Activated naive CD8-positive, alpha-beta T cell (primary cell): ENCODE data around the gene SPACDR.
"Not testable (repeated sequence)": the region's sequence is repeated elsewhere in the genome, so short reads cannot be mapped to it uniquely, and the experiment has no call there.

Experiments
- H3K27ac Mint-ChIP-seq: one replicate; pipeline ENCODE4 v1.8.0; 2021; ENCODE audit warnings: mixed read lengths
- H3K27me3 Mint-ChIP-seq: one replicate; pipeline ENCODE4 v1.8.0; 2021; ENCODE audit warnings: mixed read lengths
- H3K36me3 Mint-ChIP-seq: one replicate; pipeline ENCODE4 v1.8.0; 2021; ENCODE audit warnings: mixed read lengths
- H3K4me1 Mint-ChIP-seq: one replicate; pipeline ENCODE4 v1.8.0; 2021; ENCODE audit warnings: low read depth, mixed read lengths
- H3K4me3 Mint-ChIP-seq: one replicate; pipeline ENCODE4 v1.8.0; 2021; ENCODE audit warnings: mild to moderate bottlenecking, mixed read lengths
- H3K9me3 Mint-ChIP-seq: one replicate; pipeline ENCODE4 v1.8.0; 2021; ENCODE audit warnings: low read depth, mixed read lengths

Gene SPACDR

DNA sequence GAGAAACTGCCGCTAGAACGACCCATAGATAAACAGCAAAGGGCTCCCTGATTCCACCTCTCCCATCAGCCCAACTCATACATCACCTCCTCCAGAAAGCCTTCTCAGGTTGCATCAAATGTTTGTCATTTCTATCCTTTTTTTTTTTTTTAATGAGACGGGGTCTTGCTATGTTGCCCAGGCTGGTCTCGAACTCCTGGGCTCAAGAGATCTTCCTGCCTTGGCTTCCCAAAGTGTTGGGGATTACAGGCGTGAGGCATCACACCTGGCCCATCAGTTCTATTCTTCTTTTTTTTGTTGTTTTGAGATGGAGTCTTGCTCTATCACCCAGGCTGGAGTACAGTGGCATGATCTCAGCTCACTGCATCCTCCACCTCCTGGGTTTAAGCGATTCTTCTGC lies 7.0 kb downstream of the SPACDR start:
- peaks cover 12% of the 10 kb centered on the region for H3K4me1 Mint-ChIP-seq

DNA sequence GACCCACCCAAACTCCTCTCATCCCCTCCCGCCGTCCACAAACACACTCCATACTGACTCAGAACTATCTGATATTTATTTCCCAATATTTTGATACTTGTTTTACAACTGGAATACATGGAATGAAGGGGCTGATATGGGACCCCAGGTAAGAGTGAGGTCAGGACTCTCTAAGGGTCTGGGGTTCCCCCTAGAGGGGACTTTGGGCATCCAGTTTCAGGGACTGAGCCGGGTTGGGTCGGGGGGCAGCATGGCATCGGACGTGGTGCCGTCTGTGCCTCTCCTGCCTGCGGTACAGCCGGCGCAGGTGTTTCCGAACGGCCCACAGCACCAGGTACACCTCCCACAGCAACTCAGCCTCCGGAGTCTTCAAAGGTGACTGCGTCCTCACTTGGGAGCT lies 7.5 kb downstream of the SPACDR start:
- Mint-ChIP-seq H3K4me3 (no peak overlapping the region), H3K9me3 (no peaks in the 10 kb centered on the region), H3K27me3 (no peaks in the 10 kb centered on the region), H3K36me3 (no peaks in the 10 kb centered on the region), H3K27ac (no peak overlapping the region), H3K4me1 (peaks cover 12% of the 10 kb centered on the region)

More for the DNA sequence above, 7.0 kb downstream of the SPACDR start:
- Mint-ChIP-seq H3K36me3 (no peaks in the 10 kb centered on the region), H3K4me3 (no peak overlapping the region), H3K9me3 (no peaks in the 10 kb centered on the region), H3K27ac (no peak overlapping the region), H3K27me3 (no peaks in the 10 kb centered on the region)

DNA sequence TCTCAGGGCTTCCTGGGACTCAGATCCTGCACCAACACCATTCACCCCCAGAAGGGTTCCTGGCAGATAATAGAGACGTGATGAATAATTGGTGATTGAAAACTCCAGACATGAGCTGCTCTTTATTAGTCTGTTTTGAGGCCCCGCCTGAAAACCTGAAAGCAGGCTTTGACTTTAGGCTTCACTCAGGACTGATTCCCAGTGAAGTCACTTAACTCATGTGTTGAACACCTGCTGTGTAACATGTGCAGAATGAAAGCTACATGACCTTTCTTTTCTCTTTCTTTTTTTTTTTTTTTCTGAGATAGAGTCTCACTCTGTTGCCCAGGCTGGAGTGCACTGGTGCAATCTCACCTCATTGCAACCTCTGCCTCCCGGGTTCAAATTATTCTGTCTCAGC lies 8.9 kb downstream of the SPACDR start:
- H3K9me3 Mint-ChIP-seq, result no peaks in the 10 kb centered on the region
- peaks cover 14% of the 10 kb centered on the region for H3K4me1 Mint-ChIP-seq
- no peaks in the 10 kb centered on the region for H3K36me3 Mint-ChIP-seq
- no peaks in the 10 kb centered on the region for H3K27me3 Mint-ChIP-seq
- H3K27ac Mint-ChIP-seq, result no peak overlapping the region
- no peak overlapping the region for H3K4me3 Mint-ChIP-seq

DNA sequence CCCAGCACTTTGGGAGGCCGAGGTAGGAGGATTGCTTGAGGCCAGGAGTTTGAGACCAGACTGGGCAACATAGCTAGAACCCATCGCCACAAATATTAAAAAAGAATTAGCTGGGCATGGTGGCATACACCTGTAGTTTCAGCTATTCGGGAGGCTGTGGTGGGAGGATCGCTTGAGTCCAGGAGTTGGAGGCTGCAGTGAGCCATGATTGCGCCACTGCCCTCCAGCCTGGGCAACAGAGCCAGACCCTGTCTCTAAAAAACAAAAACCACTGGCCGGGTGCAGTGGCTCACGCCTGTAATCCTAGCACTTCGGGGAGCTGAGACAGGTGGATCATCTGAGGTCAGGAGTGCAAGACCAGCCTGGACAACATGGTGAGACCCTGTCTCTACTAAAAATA lies 10.2 kb downstream of the SPACDR start:
- H3K27ac Mint-ChIP-seq, H3K27me3 Mint-ChIP-seq, H3K9me3 Mint-ChIP-seq, H3K4me3 Mint-ChIP-seq, H3K36me3 Mint-ChIP-seq: not testable (repeated sequence)
- peaks cover 15% of the 10 kb centered on the region for H3K4me1 Mint-ChIP-seq

DNA sequence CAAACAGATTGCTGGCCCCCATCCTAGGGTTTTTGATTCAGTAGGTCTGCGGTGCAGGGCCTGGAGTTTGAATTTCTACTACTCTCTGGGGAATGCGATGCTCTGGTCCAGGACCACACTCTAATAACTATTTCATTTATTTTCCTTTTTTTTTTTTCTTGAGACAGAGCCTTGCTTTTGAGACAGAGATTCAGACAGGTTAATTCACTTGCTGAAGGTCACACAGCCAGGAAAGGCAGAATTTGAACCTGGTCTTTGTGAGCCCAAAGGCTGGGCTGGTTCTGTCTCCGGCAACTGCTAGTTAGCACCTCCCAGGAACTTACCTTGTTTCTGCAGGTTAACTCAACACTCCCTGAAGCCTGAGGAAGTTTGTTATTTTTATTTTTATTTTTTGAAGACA lies 11.5 kb downstream of the SPACDR start:
- H3K27me3 Mint-ChIP-seq, result no peaks in the 10 kb centered on the region
- no peaks in the 10 kb centered on the region for H3K36me3 Mint-ChIP-seq
- peaks cover 15% of the 10 kb centered on the region for H3K4me1 Mint-ChIP-seq
- H3K27ac Mint-ChIP-seq, result no peak overlapping the region
- H3K4me3 Mint-ChIP-seq, result no peak overlapping the region
- H3K9me3 Mint-ChIP-seq, result no peaks in the 10 kb centered on the region

DNA sequence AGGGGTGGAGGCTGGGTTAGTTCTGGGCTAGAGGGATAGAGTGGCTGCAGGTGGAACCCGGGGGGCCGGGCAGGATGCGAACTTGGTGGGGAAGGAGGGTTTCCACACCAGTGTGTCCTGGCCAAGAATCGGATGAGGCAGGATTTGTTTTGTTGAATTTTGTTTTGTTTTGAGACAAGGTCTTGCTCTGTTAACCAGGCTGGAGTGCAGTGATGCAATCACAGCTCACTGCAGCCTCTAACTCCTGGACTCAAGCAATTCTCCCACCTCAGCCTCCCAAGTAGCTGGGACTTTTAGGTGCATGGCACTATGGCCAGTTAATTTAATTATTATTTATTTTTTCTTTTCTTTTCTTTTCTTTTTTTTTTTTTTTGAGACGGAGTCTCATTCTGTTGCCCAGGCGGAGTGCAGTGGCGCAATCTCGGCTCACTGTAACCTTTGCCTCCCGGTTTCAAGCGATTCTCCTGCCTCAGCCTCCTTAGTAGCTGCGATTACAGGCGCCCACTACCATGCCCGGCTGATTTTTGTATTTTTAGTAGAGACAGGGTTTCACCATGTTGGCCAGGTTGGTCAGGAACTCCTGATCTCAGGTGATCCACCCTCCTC lies 14.8 kb downstream of the SPACDR start:
- no peaks in the 10 kb centered on the region for H3K36me3 Mint-ChIP-seq
- peak overlapping the region; percentile 16 for H3K27ac Mint-ChIP-seq
- H3K27me3 Mint-ChIP-seq, result no peaks in the 10 kb centered on the region
- peaks cover 14% of the 10 kb centered on the region for H3K4me1 Mint-ChIP-seq
- no peaks in the 10 kb centered on the region for H3K9me3 Mint-ChIP-seq
- H3K4me3 Mint-ChIP-seq, result no peak overlapping the region

DNA sequence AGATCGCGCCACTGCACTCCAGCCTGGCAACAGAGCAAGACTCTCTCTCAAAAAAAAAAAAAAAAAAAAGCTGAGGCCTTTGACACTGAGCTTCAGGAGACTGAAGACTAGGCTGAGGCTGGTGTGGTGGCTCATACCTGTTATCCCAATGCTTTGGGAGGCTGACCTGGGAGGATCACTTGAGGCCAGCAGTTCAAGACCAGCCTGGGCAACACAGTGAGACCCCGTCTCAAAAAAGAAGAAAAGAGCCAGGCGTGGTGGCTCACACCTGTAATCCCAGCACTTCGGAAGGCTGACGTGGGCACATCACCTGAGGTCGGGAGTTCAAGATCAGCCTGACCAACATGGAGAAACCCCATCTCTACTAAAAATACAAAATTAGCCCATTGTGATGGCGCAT lies 16.7 kb downstream of the SPACDR start:
- H3K4me1 Mint-ChIP-seq, result peaks cover 15% of the 10 kb centered on the region
- H3K9me3 Mint-ChIP-seq, H3K36me3 Mint-ChIP-seq, H3K4me3 Mint-ChIP-seq, H3K27me3 Mint-ChIP-seq, H3K27ac Mint-ChIP-seq: not testable (repeated sequence)

DNA sequence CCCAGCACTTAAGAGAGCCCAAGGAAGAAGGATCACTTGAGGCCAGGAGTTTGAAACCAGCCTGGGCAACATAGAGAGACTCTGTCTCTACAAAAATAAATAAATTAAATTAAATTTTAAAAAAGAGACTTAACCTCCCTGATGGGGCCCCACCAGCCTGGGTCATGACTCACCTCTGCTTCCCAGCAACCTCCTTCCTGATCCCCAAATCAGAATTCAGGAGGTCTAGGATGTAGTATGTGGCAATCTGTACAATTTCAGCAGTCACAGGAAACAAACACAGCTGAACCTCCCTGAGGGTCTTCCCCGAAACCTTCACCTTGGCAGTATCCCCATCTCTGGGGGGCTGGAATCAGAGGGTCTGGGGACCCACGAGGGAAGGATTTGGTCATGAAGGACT lies 18.0 kb downstream of the SPACDR start:
- Mint-ChIP-seq H3K9me3 (no peaks in the 10 kb centered on the region), H3K36me3 (no peaks in the 10 kb centered on the region), H3K27ac (no peak overlapping the region), H3K4me1 (peaks cover 15% of the 10 kb centered on the region), H3K27me3 (no peaks in the 10 kb centered on the region), H3K4me3 (no peak overlapping the region)

DNA sequence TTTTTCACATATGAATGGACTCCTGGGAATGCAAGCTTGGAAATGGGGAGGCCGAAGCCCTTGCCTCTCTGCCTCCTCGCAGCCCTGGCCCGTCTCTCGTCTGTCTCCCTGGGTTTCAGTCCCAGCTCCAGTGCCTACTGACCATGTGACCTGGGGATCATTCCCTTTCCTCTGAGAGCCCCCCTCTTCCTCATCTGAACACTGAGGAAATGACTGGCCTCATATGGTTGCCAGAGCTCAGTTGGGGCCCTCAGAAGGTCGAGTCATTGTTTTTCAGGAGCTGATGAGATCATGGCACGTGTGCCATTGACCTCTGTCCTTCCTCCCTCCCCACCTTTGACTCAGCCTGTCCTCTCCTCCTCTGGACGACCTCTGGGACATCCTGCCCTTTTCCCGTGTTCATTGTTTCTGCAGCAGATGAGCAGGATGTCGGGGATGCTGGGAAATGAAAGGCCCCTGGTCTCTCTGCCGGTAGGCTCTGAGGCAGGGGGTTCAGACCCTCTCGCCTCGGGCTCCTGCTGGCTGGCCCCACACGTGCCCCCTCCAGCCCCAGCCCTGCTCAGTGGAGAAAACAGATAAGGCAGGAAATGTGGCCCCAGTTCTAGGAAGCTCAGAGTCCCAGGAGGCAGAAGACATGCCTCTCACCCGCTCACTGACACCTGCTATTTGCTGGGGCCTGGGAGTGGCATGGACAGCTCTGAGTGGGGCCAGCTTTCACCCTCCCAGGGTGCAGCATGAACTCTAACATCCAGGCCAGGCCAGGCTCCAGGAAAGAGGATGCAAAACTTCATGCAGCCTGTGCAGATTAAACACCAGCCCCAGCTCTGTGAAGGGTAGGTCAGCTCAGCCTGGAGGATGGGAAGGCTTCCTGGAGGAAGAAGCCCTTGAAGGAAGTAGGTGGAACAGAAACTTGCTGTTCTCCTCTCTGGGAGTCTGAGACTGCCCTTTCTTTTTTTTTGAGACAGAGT lies 19.5 kb downstream of the SPACDR start:
- H3K4me1 Mint-ChIP-seq, result peaks cover 12% of the 10 kb centered on the region
- peak overlapping the region; percentile 46 for H3K27ac Mint-ChIP-seq
- H3K9me3 Mint-ChIP-seq, result no peaks in the 10 kb centered on the region
- no peaks in the 10 kb centered on the region for H3K27me3 Mint-ChIP-seq
- no peaks in the 10 kb centered on the region for H3K36me3 Mint-ChIP-seq
- no peak overlapping the region for H3K4me3 Mint-ChIP-seq

DNA sequence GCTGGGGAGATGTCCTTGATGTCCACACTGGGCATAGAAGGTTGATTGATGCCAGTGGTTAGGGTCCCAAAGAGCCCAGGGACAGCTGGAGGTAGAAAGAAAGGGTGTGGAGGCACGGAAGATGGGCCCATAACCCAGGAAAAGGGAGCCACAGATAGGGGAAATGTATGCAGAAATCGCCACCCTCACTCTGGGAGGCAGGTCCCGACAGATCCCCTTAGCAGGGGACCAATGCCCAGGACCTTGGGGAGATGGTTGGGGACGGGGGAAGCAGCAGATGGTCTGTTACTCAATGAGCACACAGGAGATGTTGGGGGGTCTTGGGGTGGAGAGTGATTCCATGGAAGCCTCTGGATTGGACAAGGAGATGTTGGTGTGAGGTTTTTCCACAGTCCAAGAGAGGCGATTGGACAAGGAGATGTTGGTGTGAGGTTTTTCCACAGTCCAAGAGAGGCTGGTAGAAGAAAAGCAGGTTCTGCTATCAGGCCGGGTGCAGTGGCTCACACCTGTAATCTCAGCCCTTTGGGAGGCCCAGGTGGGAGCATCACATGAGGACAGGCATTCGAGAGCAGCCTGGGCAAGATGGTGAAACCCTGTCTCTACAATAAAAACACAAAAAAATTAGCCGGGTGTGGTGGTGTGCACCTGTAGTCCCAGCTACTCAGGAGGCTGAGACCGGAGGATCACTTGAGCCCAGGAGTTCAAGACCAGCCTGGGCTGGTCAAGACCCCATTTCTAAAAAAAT lies 20.8 kb downstream of the SPACDR start:
- Mint-ChIP-seq H3K4me1 (peaks cover 12% of the 10 kb centered on the region), H3K27me3 (no peaks in the 10 kb centered on the region), H3K9me3 (no peaks in the 10 kb centered on the region), H3K27ac (no peak overlapping the region), H3K36me3 (no peaks in the 10 kb centered on the region), H3K4me3 (no peak overlapping the region)

DNA sequence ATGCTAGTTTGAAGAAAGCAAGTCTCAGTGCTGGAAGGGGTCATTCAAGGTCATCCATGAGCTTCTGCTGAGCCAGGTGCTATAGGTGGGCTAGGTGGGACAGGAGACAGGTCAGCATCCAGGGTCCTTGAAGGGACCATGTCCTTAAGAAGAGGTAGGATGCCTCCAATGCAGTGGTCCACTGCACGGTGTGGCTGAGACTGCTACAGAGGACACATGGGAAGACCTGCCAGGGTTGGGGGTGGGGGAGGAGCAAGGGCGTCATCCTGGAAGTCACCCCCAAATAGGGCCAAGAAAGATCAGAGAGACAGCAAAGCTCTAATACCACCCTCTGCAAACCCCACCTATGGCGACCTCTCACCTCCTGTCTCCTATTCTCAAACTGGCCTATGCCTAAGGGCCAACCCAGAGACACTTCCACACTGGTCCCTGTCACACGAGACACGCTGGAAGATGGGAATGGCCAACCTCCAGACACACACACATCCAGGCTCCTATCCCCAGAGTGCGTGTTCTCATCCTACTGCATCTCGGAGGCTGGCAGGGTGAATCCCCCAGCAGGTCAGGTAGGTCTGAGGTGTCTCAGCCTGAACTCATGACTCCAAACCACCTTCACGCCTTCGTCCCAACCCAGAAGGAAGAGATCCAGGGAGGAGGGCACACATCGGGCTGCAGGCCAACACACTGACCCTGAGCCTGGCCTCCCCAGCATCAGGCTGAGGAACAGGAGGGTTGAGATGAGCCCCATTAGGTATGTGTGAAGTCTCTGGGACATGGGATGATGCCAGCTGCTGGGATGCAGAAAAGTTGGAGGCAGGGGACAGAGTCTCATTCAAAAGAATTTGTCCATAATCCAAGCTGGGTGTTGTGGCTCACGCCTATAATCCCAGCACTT lies 22.2 kb downstream of the SPACDR start:
- peaks cover 12% of the 10 kb centered on the region for H3K4me1 Mint-ChIP-seq
- H3K9me3 Mint-ChIP-seq, result no peaks in the 10 kb centered on the region
- peak overlapping the region; percentile 46 for H3K27ac Mint-ChIP-seq
- no peaks in the 10 kb centered on the region for H3K36me3 Mint-ChIP-seq
- no peak overlapping the region for H3K4me3 Mint-ChIP-seq
- H3K27me3 Mint-ChIP-seq, result no peaks in the 10 kb centered on the region

DNA sequence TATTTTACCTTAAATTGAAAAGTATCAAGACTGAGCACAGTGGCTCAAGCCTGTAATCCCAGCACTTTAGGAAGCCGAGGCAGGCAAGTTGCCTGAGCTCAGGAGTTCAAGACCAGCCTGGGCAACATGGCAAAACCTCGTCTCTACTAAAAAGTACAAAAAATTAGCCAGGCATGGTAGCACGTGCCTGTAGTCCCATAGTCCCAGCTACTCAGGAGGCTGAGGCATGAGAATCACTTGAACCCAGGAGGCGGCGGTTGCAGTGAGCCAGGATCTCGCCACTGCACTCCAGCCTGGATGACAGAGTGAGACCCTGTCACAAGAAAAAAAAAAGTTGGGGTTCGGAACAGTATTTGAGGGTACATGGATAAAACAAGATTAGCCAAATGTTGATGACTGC lies 24.8 kb downstream of the SPACDR start:
- H3K9me3 Mint-ChIP-seq, H3K27ac Mint-ChIP-seq, H3K27me3 Mint-ChIP-seq, H3K36me3 Mint-ChIP-seq, H3K4me3 Mint-ChIP-seq: not testable (repeated sequence)
- H3K4me1 Mint-ChIP-seq, result peaks cover 12% of the 10 kb centered on the region

DNA sequence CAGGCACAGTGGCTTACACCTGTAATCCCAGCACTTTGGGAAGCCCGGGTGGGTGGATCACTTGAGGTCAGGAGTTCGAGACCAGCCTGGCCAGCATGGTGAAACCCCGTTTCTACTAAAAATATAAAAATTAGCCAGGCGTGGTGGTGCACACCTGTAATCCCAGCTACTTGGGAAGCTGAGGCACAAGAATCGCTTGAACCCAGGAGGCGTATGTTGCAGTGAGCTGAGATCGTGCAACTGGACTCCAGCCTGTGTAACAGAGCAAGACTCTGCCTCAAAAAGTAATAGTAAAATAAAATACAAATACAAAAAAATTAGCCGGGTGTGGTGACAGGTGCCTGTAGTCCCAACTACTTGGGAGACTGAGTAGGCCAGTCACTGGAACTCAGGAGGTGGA lies 25.3 kb downstream of the SPACDR start:
- H3K9me3 Mint-ChIP-seq, H3K27ac Mint-ChIP-seq, H3K36me3 Mint-ChIP-seq, H3K4me3 Mint-ChIP-seq, H3K27me3 Mint-ChIP-seq: not testable (repeated sequence)
- H3K4me1 Mint-ChIP-seq, result peaks cover 16% of the 10 kb centered on the region

DNA sequence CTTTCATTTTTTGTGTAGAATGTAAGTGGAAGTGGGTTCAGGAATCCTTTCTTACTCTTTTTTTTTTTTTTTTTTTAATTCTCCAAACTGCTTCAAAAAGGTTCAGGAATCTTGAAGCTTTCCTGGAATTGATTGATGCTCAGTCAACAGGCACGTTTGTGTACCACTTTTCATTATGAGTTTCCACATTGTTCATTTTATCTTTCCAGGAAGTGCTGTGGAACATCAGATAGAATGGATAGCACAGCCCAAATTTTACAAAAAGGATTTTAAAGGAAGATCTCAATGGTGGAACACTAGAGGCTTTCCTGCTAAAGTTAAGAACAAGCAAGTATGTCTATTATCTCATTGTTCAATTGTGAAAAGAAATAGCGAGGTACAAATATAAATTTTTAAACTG lies 25.9 kb downstream of the SPACDR start:
- Mint-ChIP-seq H3K9me3 (no peaks in the 10 kb centered on the region), H3K36me3 (peaks cover 4% of the 10 kb centered on the region), H3K4me1 (peaks cover 21% of the 10 kb centered on the region), H3K4me3 (peak overlapping the region; percentile 53), H3K27me3 (no peaks in the 10 kb centered on the region), H3K27ac (peak overlapping the region; percentile 64)
